Neural progenitor cell (in vitro differentiated cells): Measurements from ENCODE around the gene NFASC. TPM values are rescaled to one million over a fixed set of nuclear protein-coding genes. Genes with fewer than 3 reads are reported as not detected.
A peak's percentile ranks its signal among the peaks of the same experiment; 100 is the strongest.

Experiments
- DNase-seq: peaks from one replicate; pipeline ENCODE4 v3.0.0-alpha.2; 2016; ENCODE audit warnings: low spot score
- H2AFZ ChIP-seq: fragments of 200-600 bp; sonication (generic); replicated peaks from 2 replicates; pipeline ENCODE4 v1.6.1; 2016; ENCODE audit warnings: antibody characterized with exemption
- H3F3A ChIP-seq: fragments of 200-600 bp; sonication (generic); 2 replicates; pipeline ENCODE4 v1.6.1; 2016; ENCODE audit warnings: antibody characterized with exemption, low read depth
- H3K27ac ChIP-seq: fragments of 200-600 bp; sonication (generic); 2 replicates; pipeline ENCODE4 v1.5.1; 2016; ENCODE audit warnings: mild to moderate bottlenecking
- H3K27me3 ChIP-seq: fragments of 200-600 bp; sonication (generic); 2 replicates; pipeline ENCODE4 v1.6.1; 2016; ENCODE audit warnings: mild to moderate bottlenecking, moderate library complexity
- H3K36me3 ChIP-seq: fragments of 200-600 bp; sonication (generic); 2 replicates; pipeline ENCODE4 v1.5.1; 2016
- H3K4me1 ChIP-seq: fragments of 200-600 bp; sonication (generic); 2 replicates; pipeline ENCODE4 v1.6.1; 2016; ENCODE audit warnings: mixed run types
- H3K4me2 ChIP-seq: fragments of 200-600 bp; sonication (generic); 2 replicates; pipeline ENCODE4 v1.6.1; 2016
- H3K4me3 ChIP-seq: fragments of 200-600 bp; sonication (generic); 2 replicates; pipeline ENCODE4 v1.5.1; 2016
- H3K79me2 ChIP-seq: fragments of 200-600 bp; sonication (generic); 2 replicates; pipeline ENCODE4 v1.6.1; 2016; ENCODE audit warnings: low read depth
- H3K9ac ChIP-seq: fragments of 200-600 bp; sonication (generic); 2 replicates; pipeline ENCODE4 v1.6.1; 2016
- H3K9me3 ChIP-seq: fragments of 200-600 bp; sonication (generic); 2 replicates; pipeline ENCODE4 v1.5.1; 2016; ENCODE audit warnings: low read depth
- H4K20me1 ChIP-seq: fragments of 200-600 bp; sonication (generic); 2 replicates; pipeline ENCODE4 v1.6.1; 2016; ENCODE audit warnings: low read depth
- H3K27ac Mint-ChIP-seq: 3 replicates; pipeline ENCODE4 v1.8.0; 2021; ENCODE audit warnings: mixed read lengths
- H3K27me3 Mint-ChIP-seq: 2 replicates; pipeline ENCODE4 v1.8.0; 2022; ENCODE audit warnings: low read depth, mild to moderate bottlenecking, inconsistent platforms, moderate library complexity, mixed read lengths; ENCODE audit not compliant: insufficient read depth
- H3K36me3 Mint-ChIP-seq: 3 replicates; pipeline ENCODE4 v1.8.0; 2021; ENCODE audit warnings: mixed read lengths
- H3K4me1 Mint-ChIP-seq: 3 replicates; pipeline ENCODE4 v1.8.0; 2021; ENCODE audit warnings: mixed read lengths
- H3K4me3 Mint-ChIP-seq: 3 replicates; pipeline ENCODE4 v1.8.0; 2021; ENCODE audit warnings: mild to moderate bottlenecking, moderate library complexity, mixed read lengths
- H3K9me3 Mint-ChIP-seq: 3 replicates; pipeline ENCODE4 v1.8.0; 2020; ENCODE audit warnings: mixed read lengths
- CTCF ChIP-seq: fragments of 200-600 bp; sonication (generic); IDR thresholded peaks from 2 replicates; pipeline ENCODE4 v1.5.1; 2017; ENCODE audit warnings: antibody characterized with exemption, mild to moderate bottlenecking
- EZH2 ChIP-seq: fragments of 200-600 bp; sonication (generic); IDR thresholded peaks from 2 replicates; pipeline ENCODE4 v1.6.1; 2017; ENCODE audit warnings: antibody characterized with exemption, mild to moderate bottlenecking, moderate library complexity
- EZH2phosphoT487 ChIP-seq: fragments of 200-600 bp; sonication (generic); IDR thresholded peaks from 2 replicates; pipeline ENCODE4 v1.6.1; 2017; ENCODE audit warnings: antibody characterized with exemption
- total RNA-seq: library from RNA; depleted of rRNA; stranded (reverse); fragments of >200 nt; gene quantifications from 2 replicates; pipeline ENCODE4 v1.2.3, GENCODE V29; 2015; ENCODE audit warnings: low replicate concordance

NFASC gene
- total RNA-seq, 1 donor from 2014 or later = 2.5 TPM

- H3K27ac ChIP-seq = no peak overlapping the region
- Mint-ChIP-seq H3K27me3 (peaks cover 4% of the 10 kb centered on the region), H3K36me3 (no peaks in the 10 kb centered on the region), H3K9me3 (no peaks in the 10 kb centered on the region), H3K4me3 (no peak overlapping the region), H3K27ac (peak overlapping the region; percentile 46), H3K4me1 (peaks cover 3% of the 10 kb centered on the region)
- no peak for DNase-seq
- TF ChIP-seq EZH2phosphoT487 (no peak), CTCF (no peak), EZH2 (no peak)
- no peaks in the 10 kb centered on the region for H3K79me2 ChIP-seq
- no peak overlapping the region for H3K4me2 ChIP-seq
- no peaks in the 10 kb centered on the region for H3K27me3 ChIP-seq
- no peaks in the 10 kb centered on the region for H4K20me1 ChIP-seq
- H3K9ac ChIP-seq = no peak overlapping the region
- H2AFZ ChIP-seq = no peak overlapping the region
- no peaks in the 10 kb centered on the region for H3K36me3 ChIP-seq
- H3K4me1 ChIP-seq = peaks cover 3% of the 10 kb centered on the region
- no peaks in the 10 kb centered on the region for H3K9me3 ChIP-seq
- no peak overlapping the region for H3K4me3 ChIP-seq
- no peaks in the 10 kb centered on the region for H3F3A ChIP-seq
Observed at GRCh38 chr1:204968951-204969350, 98.3 kb downstream of the NFASC start.

- Mint-ChIP-seq H3K4me3 (no peak overlapping the region), H3K4me1 (peaks cover 3% of the 10 kb centered on the region), H3K27me3 (peaks cover 4% of the 10 kb centered on the region), H3K36me3 (no peaks in the 10 kb centered on the region), H3K27ac (no peak overlapping the region), H3K9me3 (no peaks in the 10 kb centered on the region)
- H3K9me3 ChIP-seq = no peaks in the 10 kb centered on the region
- H3K4me2 ChIP-seq = no peak overlapping the region
- H4K20me1 ChIP-seq = no peaks in the 10 kb centered on the region
- H3F3A ChIP-seq = no peaks in the 10 kb centered on the region
- H3K9ac ChIP-seq = no peak overlapping the region
- no peaks in the 10 kb centered on the region for H3K79me2 ChIP-seq
- no peak overlapping the region for H3K27ac ChIP-seq
- TF ChIP-seq CTCF (no peak), EZH2 (no peak), EZH2phosphoT487 (no peak)
- peaks cover 3% of the 10 kb centered on the region for H3K4me1 ChIP-seq
- H3K36me3 ChIP-seq = no peaks in the 10 kb centered on the region
- no peak for DNase-seq
- no peaks in the 10 kb centered on the region for H3K27me3 ChIP-seq
- no peak overlapping the region for H3K4me3 ChIP-seq
- H2AFZ ChIP-seq = no peak overlapping the region
Observed at GRCh38 chr1:204970937-204971336, 100.3 kb downstream of the NFASC start.

GRCh38 chr1:204971517-204972336, 101.1 kb downstream of the NFASC start:
- Histone ChIP-seq H3K4me2 (no peak overlapping the region), H3K9ac (no peak overlapping the region), H3K27ac (no peak overlapping the region), H3K36me3 (no peaks in the 10 kb centered on the region), H3K79me2 (no peaks in the 10 kb centered on the region), H3F3A (no peaks in the 10 kb centered on the region), H2AFZ (no peak overlapping the region), H4K20me1 (no peaks in the 10 kb centered on the region), H3K9me3 (no peaks in the 10 kb centered on the region), H3K4me1 (peaks cover 3% of the 10 kb centered on the region), H3K27me3 (no peaks in the 10 kb centered on the region), H3K4me3 (no peak overlapping the region)
- Mint-ChIP-seq H3K4me3 (no peak overlapping the region), H3K36me3 (no peaks in the 10 kb centered on the region), H3K9me3 (no peaks in the 10 kb centered on the region), H3K27me3 (peaks cover 9% of the 10 kb centered on the region), H3K27ac (no peak overlapping the region), H3K4me1 (peaks cover 3% of the 10 kb centered on the region)
- TF ChIP-seq EZH2 = no peak
- TF ChIP-seq EZH2phosphoT487 = no peak
- TF ChIP-seq CTCF = no peak
- no peak for DNase-seq
